Tibial nerve (tissue), 4 donors: ENCODE results near the gene ERC2. TPM values are rescaled to one million over a fixed set of nuclear protein-coding genes. Genes with fewer than 3 reads are reported as not detected.

Experiments used
- DNase-seq, 2 donors: peaks; one replicate each; pipeline ENCODE4 v3.0.0-alpha.2; 2019; ENCODE audit warnings: low spot score in 2 of 2
- H3K27ac ChIP-seq, 4 donors: fragments of 200-600 bp; sonication (generic) in 3 of 4; one replicate each; pipeline ENCODE4 v1.5.1; 2017 to 2019; ENCODE audit warnings: mild to moderate bottlenecking in 1 of 4
- H3K27me3 ChIP-seq, 2 donors: fragments of 200-600 bp; sonication (generic) in 1 of 2; one replicate each; pipeline versions ENCODE4 v1.5.1 to v1.6.0; 2017 to 2019
- H3K36me3 ChIP-seq, 3 donors: fragments of 200-600 bp; sonication (generic); one replicate each; pipeline ENCODE4 v1.5.1; 2018 to 2019
- H3K4me1 ChIP-seq, 4 donors: fragments of 200-600 bp; sonication (generic) in 3 of 4; one replicate each; pipeline ENCODE4 v1.5.1; 2017 to 2019
- H3K4me3 ChIP-seq, 4 donors: fragments of 200-600 bp; sonication (generic) in 3 of 4; one replicate each; pipeline ENCODE4 v1.5.1; 2017 to 2019; ENCODE audit warnings: mild to moderate bottlenecking in 1 of 4, moderate library complexity in 1 of 4
- H3K9me3 ChIP-seq, 4 donors: fragments of 200-600 bp; sonication (generic) in 3 of 4; one replicate each; pipeline ENCODE4 v1.5.1; 2017 to 2019
- EP300 ChIP-seq, 2 donors: sonication (generic); formaldehyde crosslinking; IDR thresholded peaks; one replicate each; pipeline ENCODE4 v1.6.1; 2017; ENCODE audit warnings: antibody characterized with exemption in 2 of 2, mild to moderate bottlenecking in 1 of 2
- POLR2A ChIP-seq, 2 donors: fragments of 450-650 bp; IDR thresholded peaks; one replicate each; pipeline ENCODE4 v1.6.1; 2017; ENCODE audit warnings: antibody characterized with exemption in 2 of 2, mild to moderate bottlenecking in 2 of 2, moderate library complexity in 2 of 2
- WGBS, 2 donors: methylation state at CpG; one replicate each; pipeline ENCODE4 v1.1.5; 2018; 5-methylcytosine and 5-hydroxymethylcytosine counted together
- total RNA-seq, 4 donors: library from RNA; depleted of rRNA; stranded (reverse); fragments of >200 nt; gene quantifications; one replicate each; pipeline ENCODE4 v1.1.0, GENCODE V29; 2016
- TF ChIP-seq, protein P1 (sequence below), 5 experiments: fragments of 200-600 bp in 3 of 5; fragments of 450-650 bp in 2 of 5; sonication (generic) in 3 of 5; IDR thresholded peaks; one replicate each; pipeline ENCODE4 v1.5.1; 2016 to 2019; ENCODE audit warnings: antibody characterized with exemption in 5 of 5, mild to moderate bottlenecking in 3 of 5, moderate library complexity in 2 of 5

ERC2 gene
- total RNA-seq, 4 donors from 2014 or later = 0.84 to 0.98 (median 0.90) TPM; not detected in 1

DNA sequence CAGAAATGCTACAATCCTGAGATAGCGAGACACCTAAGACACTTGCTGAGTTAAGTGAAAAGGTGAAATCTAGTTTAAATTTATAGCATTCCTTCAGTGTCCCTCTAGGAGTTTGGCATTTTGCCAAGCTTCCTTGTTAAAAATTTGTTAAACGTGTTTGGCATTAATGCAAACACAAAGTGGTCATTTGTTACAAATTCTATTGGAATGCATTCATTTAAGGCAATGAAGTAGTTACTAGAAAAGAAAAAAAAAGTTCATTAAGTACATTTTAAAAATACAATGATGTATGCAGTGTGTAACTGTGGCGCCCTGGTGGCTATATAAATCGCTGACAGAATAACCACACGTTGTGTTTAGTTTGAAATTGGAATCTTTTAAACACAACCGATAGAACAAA is 949.8 kb downstream of the ERC2 start:
- H3K9me3 ChIP-seq = no peaks in the 10 kb centered on the region
- peaks cover 0 to 16% (median 3%) of the 10 kb centered on the region in 4 donors for H3K4me1 ChIP-seq
- WGBS, 2 donors = 55 to 60% methylated on average over 6 of the region's 6 CpGs
- peaks cover 0 to 12% of the 10 kb centered on the region in 2 donors for H3K27me3 ChIP-seq
- no peak overlapping the region for H3K27ac ChIP-seq
- H3K4me3 ChIP-seq = no peak overlapping the region
- no peaks in the 10 kb centered on the region for H3K36me3 ChIP-seq
- TF ChIP-seq, protein P1, sequence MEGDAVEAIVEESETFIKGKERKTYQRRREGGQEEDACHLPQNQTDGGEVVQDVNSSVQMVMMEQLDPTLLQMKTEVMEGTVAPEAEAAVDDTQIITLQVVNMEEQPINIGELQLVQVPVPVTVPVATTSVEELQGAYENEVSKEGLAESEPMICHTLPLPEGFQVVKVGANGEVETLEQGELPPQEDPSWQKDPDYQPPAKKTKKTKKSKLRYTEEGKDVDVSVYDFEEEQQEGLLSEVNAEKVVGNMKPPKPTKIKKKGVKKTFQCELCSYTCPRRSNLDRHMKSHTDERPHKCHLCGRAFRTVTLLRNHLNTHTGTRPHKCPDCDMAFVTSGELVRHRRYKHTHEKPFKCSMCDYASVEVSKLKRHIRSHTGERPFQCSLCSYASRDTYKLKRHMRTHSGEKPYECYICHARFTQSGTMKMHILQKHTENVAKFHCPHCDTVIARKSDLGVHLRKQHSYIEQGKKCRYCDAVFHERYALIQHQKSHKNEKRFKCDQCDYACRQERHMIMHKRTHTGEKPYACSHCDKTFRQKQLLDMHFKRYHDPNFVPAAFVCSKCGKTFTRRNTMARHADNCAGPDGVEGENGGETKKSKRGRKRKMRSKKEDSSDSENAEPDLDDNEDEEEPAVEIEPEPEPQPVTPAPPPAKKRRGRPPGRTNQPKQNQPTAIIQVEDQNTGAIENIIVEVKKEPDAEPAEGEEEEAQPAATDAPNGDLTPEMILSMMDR (IDR thresholded peaks at IDR 0.05) = no peak
- TF ChIP-seq EP300 (IDR thresholded peaks at IDR 0.05) = no peak
- no peak for TF ChIP-seq POLR2A (IDR thresholded peaks at IDR 0.05)
- no peak for DNase-seq

DNA sequence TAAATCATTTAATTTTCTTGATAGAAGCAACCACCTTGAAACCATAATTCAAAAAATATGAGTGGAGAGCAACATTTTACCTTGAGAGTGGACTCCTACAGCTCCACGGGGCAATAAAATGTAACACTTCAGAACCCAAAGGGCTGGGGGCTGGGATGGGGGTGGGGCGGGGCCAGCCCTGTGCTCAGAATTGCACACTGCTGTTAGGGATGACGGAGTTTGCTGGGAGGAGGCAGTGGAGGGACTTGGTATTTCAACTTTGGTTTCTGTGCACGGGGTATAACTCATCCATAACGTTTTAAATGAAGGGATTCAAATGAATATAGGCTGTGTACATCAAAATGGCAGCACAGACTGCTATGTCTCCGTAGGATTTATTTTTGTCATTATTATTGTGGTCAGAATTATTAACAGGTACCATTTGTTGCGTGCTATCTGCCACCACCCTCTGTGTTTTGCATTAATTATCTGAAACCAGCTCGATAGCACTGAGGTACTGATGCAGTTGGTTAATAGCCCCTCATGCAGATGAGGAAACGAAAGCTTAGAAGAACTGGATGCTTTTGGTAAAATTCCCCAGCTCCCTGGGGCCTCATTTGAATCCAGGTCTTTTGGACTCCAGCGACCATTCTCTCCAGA is 951.8 kb downstream of the ERC2 start:
- Histone ChIP-seq H3K9me3 (no peaks in the 10 kb centered on the region), H3K27ac (no peak overlapping the region), H3K4me1 (peaks cover 0 to 19% (median 2%) of the 10 kb centered on the region in 4 donors), H3K4me3 (no peak overlapping the region), H3K36me3 (no peaks in the 10 kb centered on the region), H3K27me3 (peaks cover 0 to 12% of the 10 kb centered on the region in 2 donors)
- DNase-seq = no peak
- WGBS, 2 donors = 59 to 60% methylated on average over 10 of the region's 10 CpGs
- TF ChIP-seq POLR2A (IDR thresholded peaks at IDR 0.05) (no peak), EP300 (IDR thresholded peaks at IDR 0.05) (no peak)
- TF ChIP-seq, protein P1 (IDR thresholded peaks at IDR 0.05) = no peak

DNA sequence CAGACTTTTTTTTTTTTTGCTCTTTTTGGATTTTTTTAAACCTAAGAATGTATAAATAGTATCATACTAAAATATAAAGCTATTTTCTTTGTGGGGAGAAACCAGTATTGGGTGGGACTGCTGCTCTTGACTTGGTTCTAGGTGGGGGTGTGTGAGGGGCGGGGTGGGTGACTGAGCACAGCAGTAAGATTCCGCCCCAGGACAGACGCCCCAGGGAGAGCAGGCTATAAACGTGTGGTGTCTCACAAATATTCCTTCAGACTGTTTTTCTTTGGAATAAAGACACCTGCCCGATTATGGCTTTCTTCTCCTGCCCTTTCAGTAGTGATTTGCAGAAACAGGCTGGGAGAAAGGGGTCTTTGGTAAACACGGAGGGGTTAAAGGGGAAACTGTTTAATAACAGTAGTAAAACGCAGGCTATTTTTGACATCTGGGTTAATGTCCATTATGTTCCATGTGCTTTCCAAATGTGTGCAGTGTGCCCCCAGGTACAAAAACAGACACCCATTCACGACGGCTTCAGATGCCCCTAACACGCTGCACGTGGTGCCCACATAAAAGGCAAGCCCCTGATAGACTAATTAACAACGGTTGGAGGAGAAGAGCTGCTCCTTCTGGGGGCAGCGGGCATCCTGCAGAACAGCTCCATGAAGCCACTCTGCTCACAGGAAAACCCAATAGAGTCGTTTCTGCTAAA is 952.6 kb downstream of the ERC2 start:
- TF ChIP-seq, protein P1 (IDR thresholded peaks at IDR 0.05) = no peak
- TF ChIP-seq EP300 (IDR thresholded peaks at IDR 0.05) (no peak), POLR2A (IDR thresholded peaks at IDR 0.05) (no peak)
- 42 to 43% methylated on average over 14 of the region's 14 CpGs for WGBS, 2 donors

DNA sequence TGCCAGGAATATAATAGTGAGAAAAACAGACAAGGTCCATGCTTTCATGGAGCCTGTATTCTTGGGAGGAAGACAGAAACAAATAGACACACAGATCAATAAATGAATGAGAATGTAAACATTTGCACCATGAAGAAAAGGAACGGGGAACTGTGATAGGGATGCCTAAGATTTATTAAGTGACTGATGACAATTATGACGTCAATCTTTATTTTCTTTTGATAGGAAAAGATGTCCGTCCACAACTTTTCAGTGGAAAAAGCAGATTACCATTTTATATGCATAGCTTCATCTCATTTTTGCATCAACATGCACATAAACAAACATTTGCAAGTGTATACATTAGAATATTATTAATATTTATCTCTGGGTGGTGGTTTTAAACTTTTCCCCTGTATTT is 953.3 kb downstream of the ERC2 start:
- Histone ChIP-seq H3K9me3 (no peaks in the 10 kb centered on the region), H3K36me3 (no peaks in the 10 kb centered on the region), H3K27ac (no peak overlapping the region), H3K27me3 (peaks cover 0 to 12% of the 10 kb centered on the region in 2 donors), H3K4me1 (peaks cover 0 to 14% (median 0%) of the 10 kb centered on the region in 4 donors), H3K4me3 (no peak overlapping the region)
- WGBS, 2 donors = 89 to 90% methylated on average over 3 of the region's 3 CpGs
- no peak for TF ChIP-seq EP300 (IDR thresholded peaks at IDR 0.05)
- DNase-seq = no peak

More for the DNA sequence above, 952.6 kb downstream of the ERC2 start:
- no peaks in the 10 kb centered on the region for H3K9me3 ChIP-seq
- no peak for DNase-seq
- no peaks in the 10 kb centered on the region for H3K36me3 ChIP-seq
- H3K27me3 ChIP-seq = peaks cover 0 to 12% of the 10 kb centered on the region in 2 donors
- no peak overlapping the region for H3K4me3 ChIP-seq
- H3K27ac ChIP-seq = no peak overlapping the region
- H3K4me1 ChIP-seq = peaks cover 0 to 14% (median 0%) of the 10 kb centered on the region in 4 donors

DNA sequence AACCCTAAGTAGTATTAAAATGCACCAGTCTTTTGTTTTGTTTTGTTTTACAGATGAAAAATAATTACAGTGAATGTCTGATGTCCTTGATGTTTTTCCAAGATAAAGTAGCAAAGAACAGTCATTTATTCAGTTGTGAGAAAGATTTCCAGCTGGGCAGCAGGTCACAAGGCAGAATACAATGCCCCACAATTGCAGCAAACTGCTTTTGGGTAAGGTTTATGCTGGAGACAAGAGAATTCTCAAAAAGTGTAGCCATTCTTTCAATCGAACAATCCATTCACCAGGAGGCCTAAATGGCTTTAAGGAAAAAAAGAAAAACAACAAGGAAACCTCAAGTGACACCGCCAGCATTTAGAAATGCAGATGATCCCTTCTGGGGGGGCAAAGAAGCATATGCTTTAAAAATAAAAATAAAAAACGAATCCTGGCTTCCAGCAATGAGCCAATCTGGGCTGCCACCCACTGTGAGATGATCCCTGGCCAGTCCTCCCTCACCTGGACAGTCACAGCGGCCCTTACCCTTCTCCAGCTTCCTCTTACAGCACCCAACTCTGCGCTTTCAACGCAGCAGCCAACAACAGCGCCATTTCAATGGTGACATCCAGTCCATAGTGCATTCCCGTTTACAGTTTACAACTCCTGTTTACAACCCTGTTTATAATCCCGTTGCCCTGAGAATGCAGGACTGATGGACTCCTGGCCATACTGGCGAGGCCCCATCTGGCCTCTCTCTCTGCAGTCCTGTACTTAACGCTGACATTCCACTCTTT is 955.5 kb downstream of the ERC2 start:
- H3K27ac ChIP-seq = no peak overlapping the region
- peaks cover 0 to 14% (median 0%) of the 10 kb centered on the region in 4 donors for H3K4me1 ChIP-seq
- H3K36me3 ChIP-seq = no peaks in the 10 kb centered on the region
- WGBS, 2 donors = 57 to 63% methylated on average over 11 of the region's 11 CpGs
- TF ChIP-seq EP300 (IDR thresholded peaks at IDR 0.05) = no peak
- TF ChIP-seq, protein P1 (IDR thresholded peaks at IDR 0.05) = no peak
- no peak for TF ChIP-seq POLR2A (IDR thresholded peaks at IDR 0.05)
- no peak overlapping the region for H3K4me3 ChIP-seq
- peaks cover 0 to 12% of the 10 kb centered on the region in 2 donors for H3K27me3 ChIP-seq
- H3K9me3 ChIP-seq = no peaks in the 10 kb centered on the region
- DNase-seq = no peak
